Neural cell (in vitro differentiated cells): ENCODE measurements around the gene SLC22A23. TPM values are rescaled to one million over a fixed set of nuclear protein-coding genes. Genes with fewer than 3 reads are reported as not detected.
"Not testable (repeated sequence)": the region's sequence is repeated elsewhere in the genome, so short reads cannot be mapped to it uniquely, and the experiment has no call there.

Experiments
- H2AFZ ChIP-seq: fragments of 200-600, 300-800 bp; sonication (generic), shearing (Covaris generic); 2 replicates; pipeline ENCODE4 v1.6.0; 2014; ENCODE audit warnings: low read depth, mild to moderate bottlenecking, antibody characterized with exemption, low read length, moderate library complexity
- H3F3A ChIP-seq: fragments of 200-600 bp; shearing (Covaris generic); 2 replicates; pipeline ENCODE4 v1.6.1; 2016; ENCODE audit warnings: mild to moderate bottlenecking, moderate library complexity, mixed read lengths, antibody characterized with exemption, low read length; ENCODE audit not compliant: insufficient read depth, poor library complexity, severe bottlenecking
- H3K27ac ChIP-seq: fragments of 200-600, 300-800 bp; sonication (generic), shearing (Covaris generic); 2 replicates; pipeline ENCODE4 v1.5.1; 2014; ENCODE audit warnings: mild to moderate bottlenecking, low read length, moderate library complexity
- H3K27me3 ChIP-seq: fragments of 300-800, 200-600 bp; sonication (generic), shearing (Covaris generic); 2 replicates; pipeline ENCODE4 v1.6.0; 2014; ENCODE audit warnings: mild to moderate bottlenecking, low read depth, low read length, moderate library complexity; ENCODE audit not compliant: insufficient read depth
- H3K36me3 ChIP-seq: fragments of 300-800, 200-600 bp; sonication (generic), shearing (Covaris generic); 2 replicates; pipeline ENCODE4 v1.5.1; 2014; ENCODE audit warnings: mild to moderate bottlenecking, antibody characterized with exemption, low read length, moderate library complexity; ENCODE audit not compliant: insufficient read depth
- H3K4me2 ChIP-seq: fragments of 300-800, 200-600 bp; sonication (generic), shearing (Covaris generic); 2 replicates; pipeline ENCODE4 v1.6.0; 2014; ENCODE audit warnings: mild to moderate bottlenecking, low read length
- H3K4me3 ChIP-seq: fragments of 300-800, 200-600 bp; sonication (generic), shearing (Covaris generic); 2 replicates; pipeline ENCODE4 v1.5.1; 2014; ENCODE audit warnings: mild to moderate bottlenecking, low read length, moderate library complexity
- H3K79me2 ChIP-seq: fragments of 200-600 bp; shearing (Covaris generic); replicated peaks from 2 replicates; pipeline ENCODE4 v1.6.0; 2014; ENCODE audit warnings: mild to moderate bottlenecking, low read length, moderate library complexity; ENCODE audit not compliant: insufficient read depth
- H3K9ac ChIP-seq: fragments of 300-800, 200-600 bp; sonication (generic), shearing (Covaris generic); 2 replicates; pipeline ENCODE4 v1.6.1; 2016; ENCODE audit warnings: mild to moderate bottlenecking, low read length, mixed read lengths
- H3K9me2 ChIP-seq: fragments of 200-600 bp; shearing (Covaris generic); 2 replicates; pipeline ENCODE4 v1.6.1; 2016; ENCODE audit warnings: mild to moderate bottlenecking, low read length, mixed read lengths; ENCODE audit not compliant: insufficient read depth
- H3K9me3 ChIP-seq: fragments of 200-600, 300-800 bp; sonication (generic), shearing (Covaris generic); 2 replicates; pipeline ENCODE4 v1.6.1; 2016; ENCODE audit warnings: mild to moderate bottlenecking, mixed run types, low read length, moderate library complexity, mixed read lengths
- H4K20me1 ChIP-seq: fragments of 200-600 bp; shearing (Covaris generic); 2 replicates; pipeline ENCODE4 v1.6.1; 2016; ENCODE audit warnings: mild to moderate bottlenecking, mixed run types; ENCODE audit not compliant: insufficient read depth
- CTCF ChIP-seq: fragments of 450-650 bp; IDR thresholded peaks from 2 replicates; pipeline ENCODE4 v1.5.1; 2014; ENCODE audit warnings: antibody characterized with exemption, mild to moderate bottlenecking, moderate library complexity; ENCODE audit not compliant: poor library complexity, severe bottlenecking
- EP300 ChIP-seq: fragments of 450-650 bp; conservative IDR thresholded peaks from 2 replicates; pipeline ENCODE4 v1.6.1; 2014; ENCODE audit warnings: antibody characterized with exemption, mild to moderate bottlenecking, moderate library complexity; ENCODE audit not compliant: poor library complexity, severe bottlenecking
- EZH2 ChIP-seq: fragments of 200-600, 300-800 bp; shearing (Covaris generic), sonication (generic); IDR thresholded peaks from 2 replicates; pipeline ENCODE4 v1.6.1; 2014; ENCODE audit warnings: antibody characterized with exemption, low read length, borderline replicate concordance, mild to moderate bottlenecking; ENCODE audit not compliant: insufficient read depth, poor library complexity, severe bottlenecking
- MXI1 ChIP-seq: fragments of 450-650 bp; conservative IDR thresholded peaks from 2 replicates; pipeline ENCODE4 v1.6.1; 2014; ENCODE audit warnings: antibody characterized with exemption, mild to moderate bottlenecking; ENCODE audit not compliant: poor library complexity, severe bottlenecking
- POLR2AphosphoS5 ChIP-seq: IDR thresholded peaks from 2 replicates; pipeline ENCODE4 v1.6.1; 2012
- RAD21 ChIP-seq: fragments of 450-650 bp; conservative IDR thresholded peaks from 2 replicates; pipeline ENCODE4 v1.6.1; 2014; ENCODE audit warnings: antibody characterized with exemption, mild to moderate bottlenecking, moderate library complexity
- REST ChIP-seq: IDR thresholded peaks from 2 replicates; pipeline ENCODE4 v1.6.1; 2012; ENCODE audit warnings: borderline replicate concordance
- SMC3 ChIP-seq: fragments of 450-650 bp; conservative IDR thresholded peaks from 2 replicates; pipeline ENCODE4 v1.6.1; 2014; ENCODE audit warnings: antibody characterized with exemption, mild to moderate bottlenecking, moderate library complexity; ENCODE audit not compliant: poor library complexity
- TAF1 ChIP-seq: IDR thresholded peaks from 2 replicates; pipeline ENCODE4 v1.6.1; 2012; ENCODE audit warnings: low read depth
- polyA plus RNA-seq: library from polyadenylated mRNA; depleted of rRNA; stranded (reverse); fragments of >200 nt; gene quantifications from 2 replicates; pipeline ENCODE4 v1.2.3, GENCODE V29; 2014

Gene SLC22A23
- polyA plus RNA-seq, 1 donor from 2014 or later, result 8.8 TPM

- not testable (repeated sequence) for H4K20me1 ChIP-seq, H3F3A ChIP-seq, H3K9me3 ChIP-seq, H3K27ac ChIP-seq, H3K9me2 ChIP-seq, H3K9ac ChIP-seq, H3K4me2 ChIP-seq, H3K4me3 ChIP-seq, H3K36me3 ChIP-seq, H3K27me3 ChIP-seq, H2AFZ ChIP-seq, H3K79me2 ChIP-seq
Measured at GRCh38 chr6:3378808-3379207, 78.0 kb downstream of the SLC22A23 start.

- not testable (repeated sequence) for H3K9me2 ChIP-seq, H3K27ac ChIP-seq, H3K9me3 ChIP-seq, H4K20me1 ChIP-seq, H3K9ac ChIP-seq, H3K36me3 ChIP-seq, H3K27me3 ChIP-seq, H3F3A ChIP-seq, H3K79me2 ChIP-seq, H3K4me3 ChIP-seq, H2AFZ ChIP-seq, H3K4me2 ChIP-seq
Measured at GRCh38 chr6:3378398-3378782, 78.5 kb downstream of the SLC22A23 start.

GRCh38 chr6:3377536-3378397 is 79.1 kb downstream of the SLC22A23 start:
- H3K79me2 ChIP-seq, result no peaks in the 10 kb centered on the region
- H4K20me1 ChIP-seq, result no peaks in the 10 kb centered on the region
- no peaks in the 10 kb centered on the region for H3K9me3 ChIP-seq
- no peaks in the 10 kb centered on the region for H3K9me2 ChIP-seq
- H3K27ac ChIP-seq, result no peak overlapping the region
- H3K36me3 ChIP-seq, result no peaks in the 10 kb centered on the region
- H3K9ac ChIP-seq, result no peak overlapping the region
- H2AFZ ChIP-seq, result no peak overlapping the region
- H3K27me3 ChIP-seq, result no peaks in the 10 kb centered on the region
- no peaks in the 10 kb centered on the region for H3F3A ChIP-seq
- no peak for TF ChIP-seq REST
- TF ChIP-seq MXI1, result no peak
- no peak for TF ChIP-seq CTCF
- TF ChIP-seq POLR2AphosphoS5, result no peak
- TF ChIP-seq SMC3, result no peak
- no peak for TF ChIP-seq RAD21
- TF ChIP-seq EZH2, result no peak
- TF ChIP-seq TAF1, result no peak
- TF ChIP-seq EP300, result no peak
- H3K4me2 ChIP-seq, result no peak overlapping the region
- no peak overlapping the region for H3K4me3 ChIP-seq
